Iris pigment epithelial cell (primary cell): Measurements from ENCODE around the gene FAAP100.

Experiments used
- DNase-seq: peaks from one replicate; pipeline ENCODE4 v3.0.0-alpha.2; 2011; ENCODE audit warnings: low read depth

FAAP100 gene

GRCh38 chr17:81577278-81578000 is 25.3 kb upstream of the FAAP100 start:
- DNase-seq: no peak

- DNase-seq: peak; percentile 91
These were observed 24.6 kb upstream of the FAAP100 start for GRCh38 chr17:81576621-81577277.

GRCh38 chr17:81575836-81576235 is 23.7 kb upstream of the FAAP100 start:
- no peak for DNase-seq

DNA sequence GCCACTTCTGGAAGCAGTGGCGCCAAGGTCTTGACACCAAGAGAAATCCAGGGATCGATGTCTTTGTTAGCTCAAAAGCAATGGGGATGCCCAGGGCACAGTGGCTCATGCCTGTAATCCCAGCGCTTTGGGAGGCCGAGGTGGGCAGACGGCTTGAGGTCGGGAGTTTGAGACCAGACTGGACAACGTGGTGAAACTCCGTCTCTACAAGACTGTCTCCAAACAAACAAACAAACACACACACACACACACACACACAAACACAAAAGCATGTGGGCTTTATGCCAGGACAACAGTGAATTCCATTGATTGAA is 22.4 kb upstream of the FAAP100 start:
- no peak for DNase-seq

- no peak for DNase-seq
These were observed 21.9 kb upstream of the FAAP100 start for GRCh38 chr17:81573794-81574642.

DNA sequence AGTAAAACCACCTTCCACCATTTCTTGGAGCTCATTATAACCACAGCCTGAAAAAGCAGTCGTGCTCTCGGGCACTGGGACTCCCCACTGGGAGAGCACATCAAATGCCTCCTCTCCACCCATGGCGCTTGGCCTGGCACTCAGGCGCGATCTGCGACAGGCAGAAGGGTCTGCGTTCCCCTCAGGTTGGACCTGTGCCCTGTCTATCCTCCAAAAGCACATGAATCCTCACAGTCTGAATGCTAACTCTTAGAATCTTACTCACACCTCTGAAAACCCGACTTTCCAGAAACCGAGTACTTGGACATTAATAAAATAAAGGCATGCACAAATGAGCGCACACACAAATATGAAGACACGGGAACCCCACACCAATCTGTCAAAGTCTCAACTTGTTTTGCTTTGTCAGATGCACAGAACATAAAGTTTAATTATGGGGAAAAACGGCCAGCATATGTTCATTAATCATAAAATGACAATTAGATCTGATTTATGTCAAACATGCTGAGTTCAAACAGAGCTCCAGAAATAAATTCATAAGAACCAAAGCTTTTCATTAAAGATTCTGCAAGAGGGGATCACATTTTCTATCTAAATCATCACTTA is 20.5 kb upstream of the FAAP100 start:
- no peak for DNase-seq

GRCh38 chr17:81570964-81571363 is 18.8 kb upstream of the FAAP100 start:
- DNase-seq: no peak

DNA sequence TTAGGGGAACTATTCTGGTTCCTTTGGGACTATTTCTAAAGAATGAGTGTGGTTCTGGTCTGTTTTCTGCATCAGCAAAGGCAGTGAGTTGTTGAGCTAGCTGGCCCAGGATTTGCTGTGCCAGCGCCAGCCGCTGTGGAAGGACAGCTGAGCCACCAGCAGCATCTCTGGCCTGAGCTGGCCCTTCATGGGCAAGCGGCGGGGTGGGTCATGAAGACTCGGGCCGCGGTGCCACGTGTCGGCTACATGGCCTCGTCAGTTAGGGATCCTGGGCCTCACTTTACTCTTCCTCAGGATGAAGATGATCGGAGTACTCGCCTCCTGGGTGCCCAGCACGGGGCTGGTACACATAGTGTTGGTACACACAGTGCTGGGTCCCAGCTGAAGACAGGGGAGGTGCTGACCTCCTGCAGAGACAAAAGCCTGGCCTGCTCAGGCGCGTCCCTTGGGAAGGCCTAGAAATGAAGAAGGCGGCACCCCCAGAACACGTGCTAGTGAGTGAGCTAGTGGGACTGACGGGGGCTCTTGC is 17.9 kb upstream of the FAAP100 start:
- no peak for DNase-seq

- no peak for DNase-seq
These were observed 16.3 kb upstream of the FAAP100 start for GRCh38 chr17:81568416-81568815.

- DNase-seq: no peak
These were observed 15.0 kb upstream of the FAAP100 start for GRCh38 chr17:81567191-81567590.

DNA sequence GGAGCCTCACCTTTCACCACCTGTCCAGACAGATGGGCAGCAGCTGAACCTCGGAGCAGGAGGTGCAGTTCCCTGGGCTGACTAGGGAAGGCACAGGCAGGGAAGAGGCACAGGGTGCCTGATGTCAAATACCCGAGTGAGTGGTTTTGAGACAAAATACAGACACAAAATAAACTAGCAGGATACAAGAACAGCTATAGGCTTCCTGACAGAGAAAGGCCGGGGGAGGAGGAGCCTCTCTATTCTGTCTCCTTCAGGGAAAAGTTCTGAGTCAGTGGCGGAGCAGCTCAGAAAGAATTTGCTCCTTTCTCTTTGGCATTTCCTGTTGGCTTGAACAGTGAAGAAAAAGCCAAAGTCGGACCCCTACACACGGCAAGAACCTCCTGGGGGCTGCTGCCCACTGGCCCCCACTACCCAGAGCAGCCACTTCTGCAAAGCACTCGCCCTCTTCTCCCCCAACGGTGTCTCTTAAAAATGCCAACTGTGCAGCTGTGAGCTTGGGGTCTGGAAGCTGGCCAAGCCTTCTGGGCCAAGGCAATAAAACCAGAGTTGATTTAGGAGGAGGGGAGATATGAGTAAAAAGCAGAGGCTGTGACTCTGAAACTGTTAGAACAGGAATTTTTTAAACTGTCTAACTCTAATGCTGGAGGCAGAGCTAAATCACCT is 14.4 kb upstream of the FAAP100 start:
- DNase-seq: peak; percentile 96

DNA sequence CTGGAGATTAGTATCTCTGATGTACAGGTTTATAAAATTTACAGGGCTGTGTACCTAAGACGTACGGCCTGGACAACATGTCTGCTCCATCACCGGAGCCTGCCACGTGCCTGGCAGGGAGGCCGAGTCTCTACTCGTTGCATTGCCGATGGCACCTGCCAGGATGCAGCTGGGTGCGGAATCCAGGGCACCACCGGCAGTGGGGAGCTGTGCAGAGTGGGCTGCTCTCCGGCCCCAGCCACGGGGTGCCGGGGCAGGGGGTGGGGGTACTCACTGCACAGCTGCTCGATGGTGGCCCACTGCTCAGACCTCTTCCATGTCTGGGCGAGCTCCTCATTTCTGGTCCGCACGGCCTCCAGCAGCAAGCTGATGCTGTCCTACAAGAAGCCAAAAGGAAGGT is 13.1 kb upstream of the FAAP100 start:
- DNase-seq: no peak

DNA sequence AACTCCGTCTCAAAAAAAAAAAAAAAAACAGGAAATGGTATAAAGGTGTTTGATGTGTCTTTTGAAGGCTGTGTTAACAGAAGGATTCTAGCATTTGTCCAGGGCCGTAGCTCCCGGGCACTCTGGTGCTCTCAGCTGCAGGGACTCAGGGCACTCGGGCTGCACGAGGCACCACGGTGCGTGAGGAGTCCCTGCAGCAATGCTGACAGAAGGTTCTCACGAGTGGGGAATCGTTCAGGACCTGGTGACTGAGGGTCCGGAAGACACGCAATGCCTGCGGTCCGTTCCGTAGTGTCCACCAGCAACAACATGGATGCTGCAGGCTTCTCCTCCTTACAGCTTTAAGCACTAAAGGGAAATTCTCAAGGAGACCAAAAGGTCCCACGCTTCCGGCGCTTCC is 12.6 kb upstream of the FAAP100 start:
- DNase-seq: no peak

- peak; percentile 97 for DNase-seq
These were observed 11.9 kb upstream of the FAAP100 start for GRCh38 chr17:81563861-81564586.

GRCh38 chr17:81561494-81561885 is 9.3 kb upstream of the FAAP100 start:
- peak; percentile 50 for DNase-seq

GRCh38 chr17:81558941-81559806 is 7.0 kb upstream of the FAAP100 start:
- no peak for DNase-seq

GRCh38 chr17:81558115-81558468 is 5.9 kb upstream of the FAAP100 start:
- DNase-seq: no peak

GRCh38 chr17:81557276-81558114 is 5.3 kb upstream of the FAAP100 start:
- no peak for DNase-seq

DNA sequence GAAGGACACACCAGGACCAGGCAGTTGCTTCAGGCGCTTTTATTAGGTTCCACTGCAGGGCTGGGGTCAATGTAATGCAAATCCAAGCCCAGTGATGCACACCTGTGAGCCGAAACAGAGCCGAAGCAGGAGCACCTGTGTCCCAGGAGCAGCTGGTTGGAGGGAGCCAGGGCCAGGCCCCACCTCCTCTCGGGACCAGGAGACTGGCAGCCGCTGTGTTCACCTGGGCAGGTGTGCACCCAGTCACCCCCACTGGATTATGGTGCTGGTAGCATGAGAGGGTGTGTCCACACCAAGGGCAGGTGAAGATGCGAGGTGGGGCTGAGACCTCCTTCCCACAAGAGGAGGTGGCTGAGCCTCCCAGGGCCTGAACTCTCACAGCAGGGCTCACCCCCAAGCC is 4.7 kb upstream of the FAAP100 start:
- no peak for DNase-seq
